HG03558 (cell line): ENCODE data around the gene BNIPL.

Experiments used
- ATAC-seq: cut with Tn5 transposase; IDR thresholded peaks from one replicate; pipeline ENCODE4 v1.9.1; 2021; ENCODE audit warnings: moderate number of reproducible peaks; ENCODE audit not compliant: unreplicated experiment; ENCODE audit errors: extremely low read depth

BNIPL gene, protein sequence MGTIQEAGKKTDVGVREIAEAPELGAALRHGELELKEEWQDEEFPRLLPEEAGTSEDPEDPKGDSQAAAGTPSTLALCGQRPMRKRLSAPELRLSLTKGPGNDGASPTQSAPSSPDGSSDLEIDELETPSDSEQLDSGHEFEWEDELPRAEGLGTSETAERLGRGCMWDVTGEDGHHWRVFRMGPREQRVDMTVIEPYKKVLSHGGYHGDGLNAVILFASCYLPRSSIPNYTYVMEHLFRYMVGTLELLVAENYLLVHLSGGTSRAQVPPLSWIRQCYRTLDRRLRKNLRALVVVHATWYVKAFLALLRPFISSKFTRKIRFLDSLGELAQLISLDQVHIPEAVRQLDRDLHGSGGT

DNA sequence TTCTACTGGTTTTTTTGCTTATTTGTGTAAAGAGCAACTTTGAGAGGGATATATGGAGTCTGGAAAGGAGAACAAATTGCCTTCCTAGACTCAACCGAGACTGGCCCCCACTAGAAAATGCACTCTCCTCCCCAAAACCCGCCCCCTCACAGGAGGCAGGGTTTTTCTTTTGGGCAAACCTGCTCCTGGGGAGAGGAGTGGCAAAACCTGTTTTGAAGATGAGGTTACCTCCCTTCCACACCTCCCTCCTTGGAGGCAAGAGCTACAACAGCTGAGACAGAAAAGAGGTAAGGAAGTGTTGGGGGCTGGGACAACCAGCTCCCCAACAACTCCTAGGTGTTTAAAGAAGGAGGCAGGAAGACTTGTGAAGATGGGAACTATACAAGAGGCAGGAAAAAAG is at the start of gene BNIPL:
BNIPL (plus strand) TSS at position 231 of the 400 bp plus-strand sequence; CDS start at position 371, 140 bp downstream.
- ATAC-seq = no peak

DNA sequence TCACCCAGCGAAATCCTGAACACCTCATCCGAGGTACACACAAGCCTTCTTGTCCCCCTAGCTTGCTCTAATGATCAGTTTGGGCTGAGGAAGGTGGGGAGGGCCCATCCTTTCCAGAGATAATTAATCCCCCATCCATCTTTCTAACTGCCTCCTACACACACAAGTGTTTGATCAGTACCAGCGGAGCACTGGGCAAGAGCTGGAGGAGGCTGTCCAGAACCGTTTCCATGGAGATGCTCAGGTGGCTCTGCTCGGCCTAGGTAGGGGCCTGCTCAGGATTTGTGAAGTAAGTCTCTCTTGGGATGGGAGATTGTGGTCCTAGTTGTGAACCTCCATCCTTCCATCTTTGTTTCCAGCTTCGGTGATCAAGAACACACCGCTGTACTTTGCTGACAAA is 48.5 kb upstream of the BNIPL start:
- no peak for ATAC-seq

DNA sequence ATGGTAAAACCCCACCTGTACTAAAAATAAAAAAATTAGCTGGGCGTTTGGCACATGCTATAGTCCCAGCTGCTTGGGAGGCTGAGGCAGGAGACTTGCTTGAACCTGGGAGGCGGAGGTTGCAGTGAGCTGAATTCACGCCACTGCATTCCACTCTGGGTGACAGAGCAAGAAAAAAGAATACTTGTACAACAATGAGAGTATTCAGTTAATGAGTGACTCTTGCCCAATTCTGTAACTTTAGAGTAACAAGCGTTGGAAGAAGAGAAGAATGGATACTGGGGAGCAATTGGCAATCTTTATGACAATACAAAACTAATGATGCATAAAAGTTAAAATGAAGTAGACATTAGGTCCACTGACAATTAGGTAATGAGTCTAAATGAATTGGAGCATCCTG is 43.8 kb upstream of the BNIPL start:
- no peak for ATAC-seq

DNA sequence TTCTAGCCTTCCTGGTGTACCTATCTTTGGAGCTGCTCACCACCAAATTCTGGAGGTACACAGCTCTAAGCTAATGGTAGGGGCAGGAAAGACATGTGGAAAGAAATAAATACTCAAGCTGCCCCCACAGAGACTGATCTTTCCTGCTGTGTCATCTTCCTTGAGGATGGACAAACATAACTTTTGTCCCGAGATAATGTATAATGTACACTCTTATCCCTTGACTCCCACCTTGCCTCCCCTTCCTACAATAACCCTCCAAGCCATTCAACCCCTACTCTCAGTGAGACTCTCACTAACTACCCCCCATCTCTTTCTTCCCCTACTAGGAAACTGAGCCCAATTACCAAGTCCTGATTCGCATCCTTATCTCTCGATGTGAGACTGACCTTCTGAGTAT is 42.1 kb upstream of the BNIPL start:
- no peak for ATAC-seq

DNA sequence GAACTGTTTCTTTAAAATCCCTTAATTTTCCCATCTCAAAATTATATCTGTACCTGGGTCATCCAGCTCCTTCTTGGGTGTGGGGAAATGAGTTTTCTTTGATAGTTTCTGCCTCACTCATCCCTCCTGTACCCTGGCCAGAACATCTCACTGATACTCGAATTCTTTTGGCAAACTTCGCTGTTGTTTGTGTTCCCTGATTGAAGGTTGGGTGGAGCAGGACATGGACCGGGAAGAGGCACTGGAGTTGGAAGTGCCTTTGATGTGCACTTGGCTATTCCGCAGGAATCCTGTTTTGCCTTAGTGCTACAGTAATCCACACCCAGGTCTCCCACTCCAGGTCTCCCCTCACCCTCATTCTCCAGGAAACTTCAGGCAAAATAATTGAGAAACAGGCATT is 40.9 kb upstream of the BNIPL start:
- ATAC-seq = no peak

DNA sequence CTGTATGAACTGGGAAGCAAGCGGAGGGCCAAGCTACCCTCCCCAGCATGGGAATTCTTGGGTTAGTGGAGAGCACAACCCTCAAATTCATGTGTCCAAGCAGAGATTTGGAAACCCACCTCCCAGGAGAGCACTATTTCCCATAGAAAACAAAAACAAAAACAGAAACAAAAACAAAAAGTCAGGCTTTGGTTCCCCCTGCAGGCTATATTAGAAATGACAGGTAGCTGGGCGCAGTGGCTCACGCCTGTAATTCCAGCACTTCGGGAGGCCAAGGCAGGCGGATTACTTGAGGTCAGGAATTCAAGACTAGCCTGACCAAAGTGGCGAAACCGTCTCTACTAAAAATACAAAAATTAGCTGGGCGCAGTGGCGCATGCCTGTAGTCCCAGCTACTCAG is 40.5 kb upstream of the BNIPL start:
- no peak for ATAC-seq

DNA sequence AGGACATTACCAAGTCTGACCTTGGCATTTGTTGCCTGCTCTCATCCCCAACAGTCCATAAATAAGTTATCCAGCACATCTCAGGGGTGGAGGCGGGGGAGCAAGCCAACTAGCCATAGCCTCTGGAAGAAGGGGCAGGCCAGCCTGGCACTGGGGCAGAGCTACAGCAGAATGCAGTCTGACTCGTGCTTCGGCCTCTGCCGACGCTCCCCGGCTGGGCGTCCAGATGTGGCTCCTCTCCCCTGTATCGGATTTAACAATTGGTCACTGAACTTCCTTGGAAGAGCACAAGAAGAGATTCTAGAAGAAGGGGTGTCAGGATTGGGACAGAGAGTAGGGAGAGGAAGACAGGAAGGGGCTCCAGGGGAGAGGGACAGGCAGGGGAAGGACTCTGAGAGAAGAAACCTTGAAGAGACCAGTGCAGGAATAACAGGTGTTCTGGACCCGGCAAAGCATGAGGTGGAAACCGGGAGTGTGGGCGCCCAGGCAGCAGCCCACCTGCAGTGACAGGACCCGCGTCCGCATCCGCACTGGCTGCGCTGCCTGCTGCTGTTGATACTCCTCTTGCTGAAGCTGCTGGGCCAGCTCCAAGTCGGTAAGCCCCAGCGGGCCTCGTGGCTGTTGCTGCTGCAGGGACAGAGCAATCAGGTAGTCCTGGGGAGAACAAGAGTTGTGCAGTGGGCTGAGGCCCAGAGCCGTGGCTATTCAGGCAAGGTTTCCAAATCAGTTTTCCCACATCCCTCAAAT is 39.1 kb upstream of the BNIPL start:
- no peak for ATAC-seq

DNA sequence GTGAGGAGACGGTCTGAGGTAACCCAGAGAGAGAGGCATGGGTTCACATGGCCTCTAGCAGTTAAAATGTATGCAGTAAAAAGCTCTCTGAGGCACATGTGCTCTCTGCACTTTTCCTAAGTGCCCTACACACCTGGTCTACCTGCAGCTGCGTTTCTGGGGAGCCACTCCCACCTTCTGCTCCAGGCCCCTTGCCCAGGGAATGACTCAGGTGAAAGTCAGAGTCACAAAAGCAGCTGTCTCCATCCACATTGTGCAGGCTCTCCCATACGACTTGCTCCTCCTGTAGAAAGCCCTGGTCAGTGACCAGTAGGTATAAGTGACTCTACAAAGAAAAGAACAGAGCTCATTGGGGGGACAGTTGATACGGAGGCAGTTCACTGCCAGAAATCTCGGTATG is 38.4 kb upstream of the BNIPL start:
- no peak for ATAC-seq

DNA sequence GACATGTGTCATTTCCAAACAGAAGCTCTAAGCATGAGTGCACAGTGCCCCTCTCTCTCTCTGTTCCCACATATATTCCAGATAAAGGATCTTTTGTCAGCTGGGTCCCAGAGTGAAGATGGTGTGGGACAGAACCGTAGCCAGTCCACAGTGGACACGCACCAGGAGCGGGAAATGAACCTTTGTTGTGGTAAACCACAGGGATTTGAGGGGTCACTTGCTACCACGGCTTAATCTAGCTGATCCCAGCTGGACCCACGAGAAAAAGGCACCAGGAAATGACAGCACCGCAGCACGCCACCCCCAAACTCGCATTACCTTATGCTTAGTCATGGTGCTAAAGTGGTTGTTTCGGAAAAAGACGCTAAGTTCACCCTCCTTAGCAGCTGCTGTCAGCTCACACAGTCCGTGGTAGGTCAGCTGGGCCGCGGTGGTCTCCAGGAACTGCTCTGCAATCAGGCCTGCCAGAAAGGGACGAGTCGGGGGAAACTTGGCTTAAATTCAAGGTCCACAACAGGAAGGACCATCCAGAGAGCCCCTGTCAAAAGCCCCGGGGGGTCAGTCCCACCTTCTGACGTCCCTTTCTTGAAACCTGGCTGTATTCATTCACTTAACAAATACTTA is 37.2 kb upstream of the BNIPL start:
- no peak for ATAC-seq

DNA sequence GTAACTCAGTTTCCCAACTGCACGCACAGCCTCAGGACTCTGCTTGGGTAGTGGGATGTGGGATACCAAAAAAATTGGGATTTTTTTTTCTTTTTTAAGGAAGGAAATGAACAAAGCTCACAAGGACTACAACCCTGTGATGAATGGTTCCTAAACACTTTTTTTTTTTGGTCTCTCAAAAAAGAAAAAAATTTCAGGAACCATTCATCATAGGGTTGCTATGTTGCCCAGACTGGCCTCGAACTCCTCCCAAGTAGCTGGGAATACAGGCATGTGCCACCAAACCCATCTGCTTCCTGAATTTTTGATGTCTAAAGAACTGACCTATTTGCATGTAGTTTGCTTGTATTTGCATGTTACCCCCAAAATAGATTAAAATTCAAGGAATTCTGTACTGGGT is 36.5 kb upstream of the BNIPL start:
- no peak for ATAC-seq

DNA sequence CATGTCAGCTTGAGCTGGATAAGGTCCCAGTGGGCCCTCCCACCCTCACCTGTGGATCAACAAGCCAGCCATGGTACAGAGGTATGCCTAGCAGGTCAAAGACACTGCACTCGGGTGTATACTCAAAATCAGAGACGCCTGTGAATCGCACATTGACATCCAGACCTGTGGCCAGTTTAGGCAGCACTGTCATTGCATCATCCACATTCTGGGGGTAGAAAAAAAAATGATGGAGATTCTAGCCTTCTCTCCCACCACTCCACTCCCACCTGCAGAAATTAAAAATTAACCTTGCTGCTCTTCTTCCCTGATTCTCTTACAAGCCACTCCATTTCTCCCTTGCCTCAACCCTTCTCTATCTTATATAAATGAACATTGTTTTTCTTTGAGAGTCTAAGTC is 36.0 kb upstream of the BNIPL start:
- no peak for ATAC-seq

DNA sequence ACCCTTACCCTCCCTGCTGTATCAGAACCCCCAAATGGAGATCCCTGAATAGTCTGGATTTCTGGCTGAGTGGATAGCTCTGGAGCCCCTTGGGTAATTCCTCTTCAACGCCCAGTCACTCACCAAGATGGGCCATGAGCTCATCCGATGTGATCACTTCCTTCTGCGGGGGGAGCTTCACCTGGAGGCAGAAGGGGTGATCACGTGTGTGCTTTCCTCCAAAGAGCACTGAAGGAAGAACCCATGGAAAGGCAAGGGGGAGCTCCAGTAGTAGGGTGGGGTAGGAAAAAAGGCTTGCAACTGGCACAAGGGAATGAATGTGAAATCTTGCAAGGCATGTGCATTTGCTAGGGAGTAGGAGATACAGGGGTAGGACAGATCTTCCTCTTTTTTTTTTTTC is 34.8 kb upstream of the BNIPL start:
- no peak for ATAC-seq

DNA sequence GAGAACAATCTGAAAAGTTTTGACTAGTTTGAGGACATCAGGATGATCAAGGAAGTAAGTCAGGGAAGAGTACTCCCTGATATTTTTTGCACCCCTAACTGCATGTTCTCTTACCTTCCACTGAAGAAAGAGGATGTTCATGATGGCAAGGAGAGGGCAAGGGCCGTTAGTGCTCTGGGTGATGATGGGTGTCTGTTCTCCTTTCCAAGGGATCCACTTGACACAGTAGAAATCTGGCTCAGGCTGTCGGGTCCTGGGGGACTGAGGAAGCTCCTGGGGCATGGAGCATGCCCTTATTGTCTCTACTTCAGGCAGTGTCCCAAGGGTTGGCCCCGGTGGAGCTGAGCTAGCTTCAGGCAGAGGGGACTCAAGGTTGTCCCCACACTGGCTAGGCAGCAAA is 34.3 kb upstream of the BNIPL start:
- ATAC-seq = no peak

DNA sequence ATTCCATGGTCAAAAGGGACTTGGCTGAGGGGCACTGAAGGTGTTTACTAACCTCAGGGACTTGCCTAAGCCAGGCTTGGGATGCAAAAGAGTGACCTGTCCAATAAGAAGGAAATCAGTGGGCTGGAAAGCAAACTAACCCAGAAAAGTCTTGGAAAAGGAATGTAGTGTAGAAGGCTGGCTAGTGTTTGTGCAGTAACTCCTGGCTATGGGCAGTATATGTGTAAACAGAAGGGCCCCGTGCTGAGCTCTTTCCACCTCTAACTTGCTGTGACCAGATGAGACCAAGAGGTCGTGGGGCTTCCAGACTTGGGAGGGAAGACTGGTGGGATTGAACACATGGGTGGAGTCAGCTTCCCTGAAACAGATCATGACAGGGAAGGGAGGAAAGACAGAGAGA is 33.8 kb upstream of the BNIPL start:
- ATAC-seq = no peak

DNA sequence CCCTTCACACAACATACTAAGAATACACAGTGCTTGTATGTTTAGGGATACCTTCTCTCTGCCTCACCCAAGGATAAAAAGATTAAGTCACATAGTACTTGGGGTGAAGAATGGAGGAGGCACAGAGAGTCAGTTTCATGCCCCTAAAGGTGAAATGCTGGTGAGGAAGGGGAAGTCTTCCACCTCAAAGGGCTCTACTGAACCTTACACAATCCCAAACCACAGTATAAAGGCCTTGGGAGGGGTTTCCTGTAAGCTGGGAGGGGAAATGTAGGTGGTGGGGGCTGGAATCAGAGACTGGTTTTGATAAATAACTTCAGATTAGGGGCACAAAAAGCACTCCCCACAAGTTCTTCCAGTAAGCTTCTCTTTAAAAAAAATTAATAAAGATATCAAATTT is 33.2 kb upstream of the BNIPL start:
- ATAC-seq = no peak

DNA sequence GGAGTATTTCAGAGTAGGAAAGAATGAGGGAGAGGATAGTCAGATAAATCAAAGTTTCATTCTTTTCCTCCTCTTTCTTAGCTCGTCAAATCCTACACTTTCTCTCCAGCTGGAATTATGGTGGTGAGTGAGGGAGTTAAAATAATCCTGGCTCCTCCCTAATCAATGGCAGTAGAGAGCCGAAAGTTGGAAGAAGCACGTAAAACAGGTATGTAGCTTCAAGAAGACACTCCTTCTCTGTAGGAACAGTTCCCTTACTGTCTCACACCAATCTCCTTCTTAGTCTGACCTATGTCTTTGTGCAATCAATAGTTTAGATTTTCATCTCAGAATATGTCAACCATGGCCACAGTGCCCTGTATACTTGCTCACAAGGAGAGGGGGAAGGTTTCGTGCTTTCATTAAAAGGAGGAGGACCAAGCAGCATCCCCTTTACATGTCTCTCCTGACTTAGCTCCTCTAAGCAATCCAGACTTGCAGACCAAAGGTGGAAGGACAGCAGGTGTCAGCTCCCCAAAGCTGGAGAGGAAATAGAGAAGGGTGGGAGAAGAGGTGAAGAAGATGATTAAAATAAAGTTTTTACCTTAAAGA is 30.6 kb upstream of the BNIPL start:
- no peak for ATAC-seq

DNA sequence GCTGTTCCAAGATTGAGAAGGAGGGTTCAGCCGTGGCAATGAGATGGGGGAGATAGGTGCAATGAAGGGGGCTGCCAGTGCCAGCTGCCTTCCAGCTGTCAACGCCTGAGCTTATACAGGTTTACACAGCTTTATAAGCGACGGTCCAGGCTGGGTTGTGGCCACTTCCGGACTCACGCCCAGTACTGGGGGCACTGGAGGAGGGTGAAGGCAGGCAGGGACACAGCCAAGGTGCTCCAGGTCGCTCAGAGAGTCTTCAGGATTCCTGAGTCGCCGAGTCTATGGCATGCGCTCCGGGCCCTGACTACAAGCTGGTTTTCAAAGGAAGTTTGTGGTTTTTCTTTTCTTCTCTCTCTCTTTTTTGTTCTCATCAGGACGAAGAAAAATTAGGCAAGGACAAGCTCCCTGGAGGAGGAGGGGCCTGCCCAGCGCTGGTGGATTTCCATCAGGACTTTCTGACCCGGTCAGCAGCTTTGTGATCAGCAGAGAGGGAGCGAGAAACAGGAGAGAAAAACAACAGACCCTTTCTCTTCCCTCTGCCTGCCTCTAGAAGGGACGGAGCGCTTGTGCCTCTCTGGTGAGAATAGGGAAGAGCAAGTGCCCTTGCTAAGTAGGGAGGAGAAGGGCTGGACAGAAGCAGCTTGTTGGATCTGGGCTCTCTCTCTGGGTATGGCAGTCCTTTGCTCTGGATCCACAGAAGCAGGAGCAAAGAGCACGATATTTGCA is 29.9 kb upstream of the BNIPL start, which contains the start of gene MINDY1:
MINDY1 (minus strand) TSS at position 576 of the 726 bp plus-strand sequence. CDS start 4,285 bp downstream, outside the sequence.
- no peak for ATAC-seq

DNA sequence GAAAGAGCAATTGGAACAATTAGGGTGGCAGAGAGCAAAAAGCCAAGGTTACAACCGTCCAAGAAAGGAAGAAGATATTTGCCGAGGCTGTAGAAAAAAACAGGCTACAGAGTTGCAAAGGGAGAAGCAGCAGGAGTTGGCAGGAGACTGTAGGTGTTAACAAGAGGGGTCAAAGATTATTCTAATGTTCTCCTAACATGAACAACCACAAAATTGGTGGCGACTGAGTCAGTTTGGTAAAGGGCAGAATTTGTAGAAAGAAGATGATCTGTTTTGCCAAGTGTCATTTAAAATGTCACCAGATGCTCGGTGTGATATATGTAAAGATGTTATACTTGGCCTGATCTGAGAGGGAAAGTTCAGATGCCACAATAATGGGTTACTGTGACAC is 28.5 kb upstream of the BNIPL start:
- ATAC-seq = no peak

DNA sequence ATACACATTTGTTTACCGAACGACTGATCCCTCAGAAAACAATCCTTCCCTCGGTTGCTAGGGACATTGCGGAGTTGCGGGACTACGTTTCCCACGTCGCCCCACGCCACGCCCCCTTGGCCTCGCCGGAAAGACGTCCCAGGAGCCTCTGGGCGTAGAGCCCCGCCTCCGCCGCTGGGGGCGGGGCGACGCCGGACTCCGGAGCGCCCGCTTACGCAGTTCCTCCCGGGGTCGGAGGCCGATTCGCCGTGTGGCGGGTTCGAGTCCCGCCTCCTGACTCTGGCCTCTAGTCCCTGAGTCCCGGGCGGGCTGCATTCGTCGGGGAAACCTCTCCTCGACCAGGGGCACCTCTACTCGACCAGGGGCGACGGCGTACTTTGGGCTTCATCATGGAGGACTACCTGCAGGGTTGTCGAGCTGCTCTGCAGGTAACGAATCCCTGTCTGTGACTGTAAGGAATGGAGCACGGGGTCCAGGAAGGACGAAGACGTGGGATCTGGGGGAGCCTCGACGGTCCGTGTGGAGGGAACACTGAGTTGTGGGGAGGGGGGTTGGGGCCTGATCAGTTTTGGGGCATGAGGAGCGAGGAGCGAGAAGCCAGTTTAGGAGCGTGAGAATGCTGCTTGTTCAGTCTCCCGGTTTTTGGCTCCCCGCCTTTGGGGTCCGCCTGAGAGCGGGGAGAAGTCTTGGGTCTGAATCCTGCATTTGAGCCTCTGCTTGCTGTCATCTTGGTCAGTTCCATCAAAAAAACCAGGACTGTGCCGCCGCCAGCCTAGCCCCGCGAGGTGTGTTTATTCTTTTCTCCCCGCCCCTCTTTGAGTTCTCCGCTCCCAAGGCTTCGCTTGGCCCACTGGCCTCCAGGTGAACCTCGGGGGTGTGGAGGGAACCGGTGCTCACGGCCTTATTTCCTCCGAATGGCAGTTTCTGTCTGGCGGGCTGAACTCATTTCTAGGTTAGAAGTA is 27.9 kb upstream of the BNIPL start, which contains the start of gene PRUNE1:
PRUNE1 (plus strand) TSS at position 206 of the 962 bp plus-strand sequence; CDS start at position 390, 184 bp downstream.
- no peak for ATAC-seq
